SK-N-SH (cell line): Measurements from ENCODE around the gene ACTR8. TPM values are rescaled to one million over a fixed set of nuclear protein-coding genes. Genes with fewer than 3 reads are reported as not detected.

ENCODE experiments used
- CTCF ChIA-PET: fragments of 300-600, 350-600 bp; formaldehyde crosslinking; extraction: SDS; loops from one replicate; lab custom pipeline; 2021; lab: Yijun Ruan, JAX
- POLR2A ChIA-PET: fragments of 350-600 bp; sonication (Branson Sonifier 250); formaldehyde crosslinking; extraction: SDS; loops from one replicate; lab custom pipeline; 2020; ENCODE audit warnings: antibody characterized with exemption, inconsistent platforms; lab: Yijun Ruan, JAX
- DNase-seq: peaks from one replicate; pipeline ENCODE4 v3.0.0; 2012
- H2AFZ ChIP-seq: fragments of 200-600 bp; sonication (generic); 2 replicates; pipeline ENCODE4 v1.8.1; 2016; ENCODE audit warnings: antibody characterized with exemption, mild to moderate bottlenecking, low read depth
- H3F3A ChIP-seq: fragments of 200-600 bp; sonication (generic); replicated peaks from 2 replicates; pipeline ENCODE3; 2016; ENCODE audit warnings: antibody characterized with exemption, mild to moderate bottlenecking; ENCODE audit not compliant: insufficient read depth
- H3K27ac ChIP-seq, 2 experiments: fragments of 200-500 bp in 1 of 2; fragments of 200-600 bp in 1 of 2; sonication (Bioruptor generic) in 1 of 2; sonication (generic), shearing (Covaris generic) in 1 of 2; 2 replicates each; pipeline versions ENCODE4 v1.5.1 to v1.6.1; 2014 to 2016; ENCODE audit warnings: low read depth in 2 of 2, inconsistent platforms in 1 of 2, low read length in 1 of 2, mild to moderate bottlenecking in 1 of 2, mixed read lengths in 1 of 2
- H3K27me3 ChIP-seq: fragments of 200-600 bp; sonication (generic), shearing (Covaris generic); 2 replicates; pipeline ENCODE4 v1.6.1; 2016; ENCODE audit warnings: mixed run types; ENCODE audit not compliant: insufficient read depth
- H3K36me3 ChIP-seq, 2 experiments: fragments of 200-500 bp in 1 of 2; fragments of 200-600 bp in 1 of 2; sonication (Bioruptor generic) in 1 of 2; sonication (generic) in 1 of 2; replicated peaks in 1 of 2; 2 replicates each; pipeline versions ENCODE3 to v1.5.1; 2014 to 2016; ENCODE audit warnings: low read length in 1 of 2, mild to moderate bottlenecking in 1 of 2; ENCODE audit not compliant: insufficient read depth in 2 of 2, control insufficient read depth in 1 of 2
- H3K4me1 ChIP-seq, 2 experiments: fragments of 200-500 bp in 1 of 2; fragments of 200-600 bp in 1 of 2; sonication (Bioruptor generic) in 1 of 2; sonication (generic), shearing (Covaris generic) in 1 of 2; 2 replicates each; pipeline versions ENCODE4 v1.5.1 to v1.6.1; 2014 to 2016; ENCODE audit warnings: low read depth in 1 of 2, low read length in 1 of 2, mixed run types in 1 of 2; ENCODE audit not compliant: insufficient read depth in 2 of 2, control insufficient read depth in 1 of 2
- H3K4me2 ChIP-seq: fragments of 200-600 bp; sonication (generic), shearing (Covaris generic); 2 replicates; pipeline ENCODE4 v1.6.1; 2017; ENCODE audit warnings: mixed run types
- H3K4me3 ChIP-seq, 2 experiments: fragments of 200-500 bp in 1 of 2; fragments of 200-600 bp in 1 of 2; sonication (Bioruptor generic) in 1 of 2; sonication (generic), shearing (Covaris generic) in 1 of 2; 2 replicates each; pipeline versions ENCODE4 v1.5.1 to v1.8.1; 2014 to 2016; ENCODE audit warnings: low read depth in 2 of 2, inconsistent platforms in 1 of 2, low read length in 1 of 2, mild to moderate bottlenecking in 1 of 2, mixed read lengths in 1 of 2, moderate library complexity in 1 of 2
- H3K79me2 ChIP-seq: fragments of 200-600 bp; sonication (generic); 2 replicates; pipeline ENCODE4 v1.8.1; 2017; ENCODE audit warnings: mild to moderate bottlenecking; ENCODE audit not compliant: insufficient read depth
- H3K9ac ChIP-seq: fragments of 200-600 bp; sonication (generic); 2 replicates; pipeline ENCODE4 v1.6.1; 2017; ENCODE audit warnings: mixed run types
- H3K9me2 ChIP-seq: fragments of 200-600 bp; sonication (generic); 2 replicates; pipeline ENCODE4 v1.6.1; 2017; ENCODE audit warnings: mixed run types
- H3K9me3 ChIP-seq: fragments of 200-600 bp; sonication (generic); 2 replicates; pipeline ENCODE4 v1.6.1; 2017; ENCODE audit warnings: mixed run types, mild to moderate bottlenecking, moderate library complexity
- H4K20me1 ChIP-seq: fragments of 200-600 bp; sonication (generic); 2 replicates; pipeline ENCODE4 v1.6.1; 2017; ENCODE audit warnings: mild to moderate bottlenecking, mixed run types; ENCODE audit not compliant: insufficient read depth
- CHD2 ChIP-seq: fragments of 150-350 bp; IDR thresholded peaks from 2 replicates; pipeline ENCODE4 v1.6.1; 2018; ENCODE audit warnings: low read length; ENCODE audit not compliant: partially characterized antibody
- ELF1 ChIP-seq: IDR thresholded peaks from 2 replicates; pipeline ENCODE4 v1.4.0; 2012
- EP300 ChIP-seq, 2 experiments: IDR thresholded peaks; 2 replicates each; pipeline versions ENCODE4 v1.4.0 to v1.6.1; 2012; ENCODE audit warnings: borderline replicate concordance in 1 of 2, low read depth in 1 of 2, low read length in 1 of 2
- GABPA ChIP-seq: IDR thresholded peaks from 2 replicates; pipeline ENCODE4 v1.4.0; 2012; ENCODE audit warnings: low read depth, mild to moderate bottlenecking
- JUND ChIP-seq: IDR thresholded peaks from 2 replicates; pipeline ENCODE4 v1.4.0; 2012
- MEF2A ChIP-seq: IDR thresholded peaks from 2 replicates; pipeline ENCODE4 v1.4.0; 2012; ENCODE audit warnings: low read depth, borderline replicate concordance
- NFIC ChIP-seq: IDR thresholded peaks from 2 replicates; pipeline ENCODE4 v1.4.0; 2012; ENCODE audit warnings: borderline replicate concordance
- NRF1 ChIP-seq: IDR thresholded peaks from 2 replicates; pipeline ENCODE4 v1.6.1; 2012; ENCODE audit warnings: low read depth, mild to moderate bottlenecking, low read length
- PBX3 ChIP-seq: IDR thresholded peaks from 2 replicates; pipeline ENCODE4; 2012
- POLR2AphosphoS5 ChIP-seq: IDR thresholded peaks from 2 replicates; pipeline ENCODE4 v1.6.1; 2012; ENCODE audit warnings: low read depth, low read length
- RAD21 ChIP-seq: IDR thresholded peaks from 2 replicates; pipeline ENCODE4 v1.6.1; 2012; ENCODE audit warnings: mild to moderate bottlenecking, low read length
- RCOR1 ChIP-seq: fragments of 150-350 bp; IDR thresholded peaks from 2 replicates; pipeline ENCODE4 v1.6.1; 2017; ENCODE audit warnings: antibody characterized with exemption, low read length
- REST ChIP-seq: IDR thresholded peaks from 2 replicates; pipeline ENCODE4 v1.6.1; 2012; ENCODE audit warnings: mild to moderate bottlenecking, low read depth, low read length, moderate library complexity
- RFX5 ChIP-seq: IDR thresholded peaks from 2 replicates; pipeline ENCODE4 v1.6.1; 2012; ENCODE audit warnings: mild to moderate bottlenecking, improper control_type of control experiment, low read length
- RXRA ChIP-seq: IDR thresholded peaks from 2 replicates; pipeline ENCODE4 v1.4.0; 2012; ENCODE audit warnings: low read depth, mild to moderate bottlenecking, borderline replicate concordance
- SIN3A ChIP-seq: IDR thresholded peaks from 2 replicates; pipeline ENCODE4 v1.6.1; 2012; ENCODE audit warnings: low read depth, mild to moderate bottlenecking, low read length, moderate library complexity, borderline replicate concordance
- TAF1 ChIP-seq: IDR thresholded peaks from 2 replicates; pipeline ENCODE4 v1.6.1; 2012; ENCODE audit warnings: low read depth, mild to moderate bottlenecking, low read length, moderate library complexity, borderline replicate concordance
- USF2 ChIP-seq: fragments of 150-350 bp; IDR thresholded peaks from 2 replicates; pipeline ENCODE4 v1.6.1; 2017; ENCODE audit warnings: antibody characterized with exemption, low read length, low read depth, borderline replicate concordance
- YY1 ChIP-seq: IDR thresholded peaks from 2 replicates; pipeline ENCODE4 v1.4.0; 2012; ENCODE audit warnings: low read depth, mild to moderate bottlenecking
- ZBTB33 ChIP-seq: IDR thresholded peaks from 2 replicates; pipeline ENCODE4 v1.4.0; 2012; ENCODE audit warnings: low read depth, borderline replicate concordance
- WGBS: methylation state at CpG from one replicate; pipeline ENCODE4 v1.1.6; 2017; ENCODE audit warnings: low lambda C conversion rate; 5-methylcytosine and 5-hydroxymethylcytosine counted together
- polyA plus RNA-seq, 3 experiments: library from polyadenylated mRNA; depleted of rRNA; stranded (reverse); fragments of >200 nt; gene quantifications; 2 replicates each; pipeline ENCODE4 v1.2.3, GENCODE V29; 2012

The ACTR8 gene
- polyA plus RNA-seq (2012; rRNA removed), result 17.7 and 23.6 TPM in 2 replicates
- polyA plus RNA-seq (2012; cell fraction: cytosol; rRNA removed), result 17.5 and 18.5 TPM in 2 replicates
- 24.8 and 33.7 TPM in 2 replicates for polyA plus RNA-seq (2012; cell fraction: nucleus; rRNA removed)

- Histone ChIP-seq H3K9ac (peak within 1 kb of the TSS; percentile 92), H3K9me3 (no peaks in the 10 kb centered on the region)
- TF ChIP-seq ELF1 (peak; percentile 69), NRF1 (peak; percentile 89), NFIC (no peak), ZBTB33 (no peak), RAD21 (peak; percentile 3; the same call in 1 of the 2 replicates), GABPA (peak; percentile 73), EP300 (IDR thresholded peaks at IDR 0.05; ENCODE audit: borderline replicate concordance in 1 of 2, low read depth in 1 of 2, low read length in 1 of 2) (0 out of 4 replicates have a peak, but pooled peaks of 1 of the 2 experiments have one; percentile 15), RFX5 (0 out of 2 replicates have a peak, but pooled peaks have one; percentile 24), CHD2 (peak; percentile 63), SIN3A (peak; percentile 70; the same call in 1 of the 2 replicates), YY1 (peak; percentile 97), REST (peak; percentile 59; the same call in 1 of the 2 replicates), TAF1 (peak; percentile 98), PBX3 (no peak), MEF2A (no peak), USF2 (no peak), RXRA (no peak), POLR2AphosphoS5 (peak; percentile 97), RCOR1 (no peak), JUND (no peak)
- TF ChIP-seq, all 33 proteins: peak for 12
- 2% methylated on average over 33 of the region's 65 CpGs for WGBS
- Histone ChIP-seq H3K4me3 (peak within 1 kb of the TSS; percentile 92 to 94), H3K4me2 (peak within 1 kb of the TSS; percentile 72), H3K79me2 (peaks cover 22% of the 10 kb centered on the region), H4K20me1 (no peaks in the 10 kb centered on the region), H3K4me1 (peaks cover 4 to 12% of the 10 kb centered on the region in 2 experiments; a peak in 2 of 4 replicates), H3K36me3 (peaks cover 50 to 55% of the 10 kb centered on the region in 2 experiments), H3K27ac (peak within 1 kb of the TSS; percentile 80 to 97), H3K9me2 (no peaks in the 10 kb centered on the region), H2AFZ (peak within 1 kb of the TSS; percentile 88), H3K27me3 (no peaks in the 10 kb centered on the region), H3F3A (no peaks in the 10 kb centered on the region)
- DNase-seq, result peak; percentile 97
- ChIA-PET CTCF (no interaction called here), POLR2A (interaction anchor here (1.9 kb wide), 1 partner anchor 10 kb away, joined by 8 read pairs; the partner anchor contains the start of gene SELENOK)
These were observed at the start of gene ACTR8 for GRCh38 chr3:53881691-53882593. TSS of gene ACTR8 (minus strand) at chr3:53882152. CDS start at chr3:53882101, 51 bp downstream.
